Endothelial cell of umbilical vein (primary cell): ENCODE data around the gene CYP3A4. TPM values are rescaled to one million over a fixed set of nuclear protein-coding genes. Genes with fewer than 3 reads are reported as not detected.

Source experiments
- BruUV-seq: library from RNA; stranded (reverse); fragments of 400-500 nt; replicated peaks from 2 replicates; lab custom pipeline; 2021; lab: Mats Ljungman, UMichigan
- CTCF ChIA-PET: fragments of 300-600, 350-600 bp; sonication (Branson Sonifier 250); formaldehyde crosslinking; loops from one replicate; lab custom pipeline; 2021; ENCODE audit warnings: antibody characterized with exemption, inconsistent platforms; lab: Charles Lee
- POLR2A ChIA-PET: fragments of 300-600, 350-600 bp; sonication (Branson Sonifier 250); formaldehyde crosslinking; loops from one replicate; lab custom pipeline; 2021; ENCODE audit warnings: antibody characterized with exemption, inconsistent platforms; lab: Charles Lee
- DNase-seq: peaks from one replicate; pipeline ENCODE4 v3.0.0-alpha.2; 2011; ENCODE audit warnings: low read depth, low spot score
- FAIRE-seq: peaks from 2 replicates; lab custom pipeline; 2011; peaks lifted over from hg19 to GRCh38; lab: Jason Lieb, UNC
- H2AFZ ChIP-seq: 2 replicates; pipeline ENCODE4 v1.6.0; 2012; ENCODE audit warnings: low read depth, low read length, control low read depth, inconsistent platforms
- H3K27ac ChIP-seq: 2 replicates; pipeline ENCODE4 v1.5.1; 2011; ENCODE audit warnings: low read depth, mild to moderate bottlenecking, control low read depth, low read length, moderate library complexity; ENCODE audit not compliant: insufficient read depth
- H3K27me3 ChIP-seq, 2 experiments: 2 replicates each; pipeline versions ENCODE4 v1.6.0 to v1.6.1; 2011; ENCODE audit warnings: low read length in 2 of 2, mixed read lengths in 1 of 2; ENCODE audit not compliant: control insufficient read depth in 2 of 2, insufficient read depth in 2 of 2
- H3K36me3 ChIP-seq, 2 experiments: 2 replicates in 1 of 2; 3 replicates in 1 of 2; pipeline ENCODE4 v1.5.1; 2011; ENCODE audit warnings: low read length in 2 of 2, mild to moderate bottlenecking in 1 of 2, moderate library complexity in 1 of 2; ENCODE audit not compliant: control insufficient read depth in 2 of 2, insufficient read depth in 2 of 2; ENCODE audit errors: extremely low read depth in 1 of 2
- H3K4me1 ChIP-seq: 3 replicates; pipeline ENCODE4 v1.5.1; 2011; ENCODE audit warnings: mild to moderate bottlenecking, low read length; ENCODE audit not compliant: control insufficient read depth, insufficient read depth; ENCODE audit errors: extremely low read depth
- H3K4me2 ChIP-seq: 2 replicates; pipeline ENCODE4 v1.6.1; 2011; ENCODE audit warnings: low read length, control low read depth, mixed read lengths; ENCODE audit not compliant: insufficient read depth
- H3K4me3 ChIP-seq, 3 experiments: fragments of 200-600 bp in 1 of 3; sonication (generic), shearing (Covaris generic) in 1 of 3; replicated peaks in 1 of 3; 2 replicates each; pipeline ENCODE4 v1.5.1; 2011 to 2016; ENCODE audit warnings: control low read depth in 3 of 3, low read length in 3 of 3, mild to moderate bottlenecking in 2 of 3, inconsistent platforms in 1 of 3, low read depth in 1 of 3, moderate library complexity in 1 of 3; ENCODE audit not compliant: insufficient read depth in 1 of 3
- H3K79me2 ChIP-seq: 2 replicates; pipeline ENCODE4 v1.6.0; 2012; ENCODE audit warnings: low read length, inconsistent platforms; ENCODE audit not compliant: control insufficient read depth, insufficient read depth
- H3K9ac ChIP-seq: replicated peaks from 2 replicates; pipeline ENCODE3; 2011; ENCODE audit warnings: low read length, control low read depth; ENCODE audit not compliant: insufficient read depth; ENCODE audit errors: extremely low read depth
- H3K9me1 ChIP-seq: replicated peaks from 3 replicates; pipeline ENCODE4 v1.6.0; 2011; ENCODE audit warnings: mild to moderate bottlenecking, low read length; ENCODE audit not compliant: control insufficient read depth, insufficient read depth; ENCODE audit errors: extremely low read depth
- H3K9me3 ChIP-seq: replicated peaks from 2 replicates; pipeline ENCODE4 v1.5.1; 2012; ENCODE audit warnings: low read length, inconsistent platforms; ENCODE audit not compliant: control insufficient read depth, insufficient read depth
- H4K20me1 ChIP-seq: replicated peaks from 2 replicates; pipeline ENCODE3; 2011; ENCODE audit warnings: mild to moderate bottlenecking, low read length; ENCODE audit not compliant: control insufficient read depth, insufficient read depth; ENCODE audit errors: extremely low read depth
- CTCF ChIP-seq, 2 donors: IDR thresholded peaks; 1 replicate in 1 of 2; 2 replicates in 1 of 2; pipeline ENCODE4 v1.5.1; 2011; ENCODE audit warnings: low read length in 2 of 2, mild to moderate bottlenecking in 2 of 2, moderate library complexity in 2 of 2, control low read depth in 1 of 2, inconsistent platforms in 1 of 2, low read depth in 1 of 2; ENCODE audit not compliant: insufficient read depth in 1 of 2; ENCODE audit errors: extremely low read depth in 1 of 2
- EZH2 ChIP-seq: IDR thresholded peaks from 2 replicates; pipeline ENCODE4 v1.6.1; 2012; ENCODE audit warnings: borderline replicate concordance, low read depth, mild to moderate bottlenecking, moderate library complexity, low read length, inconsistent platforms; ENCODE audit not compliant: severe bottlenecking
- FOS ChIP-seq: IDR thresholded peaks from 2 replicates; pipeline ENCODE4 v1.6.1; 2011; ENCODE audit warnings: mild to moderate bottlenecking, low read length, moderate library complexity, borderline replicate concordance; ENCODE audit not compliant: insufficient read depth
- GATA2 ChIP-seq: IDR thresholded peaks from 2 replicates; pipeline ENCODE4 v1.7.0; 2011; ENCODE audit warnings: low read depth, mild to moderate bottlenecking, moderate library complexity, mixed read lengths, low read length; ENCODE audit not compliant: insufficient read length, insufficient read depth
- JUN ChIP-seq: IDR thresholded peaks from 2 replicates; pipeline ENCODE4 v1.6.1; 2011; ENCODE audit warnings: borderline replicate concordance, low read depth; ENCODE audit not compliant: insufficient read length, insufficient read depth
- MYC ChIP-seq: IDR thresholded peaks from one replicate; pipeline ENCODE4 v1.6.1; 2011; ENCODE audit warnings: mild to moderate bottlenecking, low read depth, low read length
- POLR2A ChIP-seq: IDR thresholded peaks from 2 replicates; pipeline ENCODE4 v1.6.1; 2012; ENCODE audit warnings: low read depth, mild to moderate bottlenecking, control low read depth, low read length
- POLR2AphosphoS5 ChIP-seq: IDR thresholded peaks from 2 replicates; pipeline ENCODE4 v1.6.1; 2012; ENCODE audit warnings: low read depth, mild to moderate bottlenecking, control low read depth, low read length, moderate library complexity; ENCODE audit not compliant: insufficient read depth
- dilution Hi-C: fragments of 300-500 bp; cut with MboI; formaldehyde crosslinking; loops from one replicate; pipeline ENCODE4 v1.15.0; 2019; ENCODE audit warnings: low sequenced_read_pairs; ENCODE audit not compliant: extremely low pct_ligation_motif_present
- intact Hi-C: fragments of 100-400 bp; cut with micrococcal nuclease; formaldehyde crosslinking; loops from one replicate; pipeline ENCODE4 v1.10.0; 2022
- polyA plus RNA-seq, 4 experiments: library from polyadenylated mRNA; depleted of rRNA in 3 of 4; stranded (reverse) in 3 of 4; unstranded in 1 of 4; fragments of >200 nt; gene quantifications; 2 replicates each; pipeline versions ENCODE4 v1.2.1 to v1.2.3, GENCODE V29; 2011 to 2012; ENCODE audit warnings: missing spikeins in 1 of 4
- total RNA-seq: library from RNA; stranded (reverse); gene quantifications from 2 replicates; pipeline ENCODE4 v1.2.3, GENCODE V29; 2021
- TF ChIP-seq, protein P1 (sequence below): IDR thresholded peaks from 2 replicates; pipeline ENCODE4 v1.6.1; 2011; ENCODE audit not compliant: insufficient read depth, insufficient read length

CYP3A4 gene
- total and polyA plus RNA-seq, 2 donors (not counting 3 experiments of a cell fraction or from before 2014, with no cell fraction given), result not detected

- DNase-seq, result no peak
- Histone ChIP-seq H3K27ac (no peak overlapping the region), H3K9ac (no peak overlapping the region), H3K27me3 (peaks cover 2 to 4% of the 10 kb centered on the region in 2 experiments), H3K4me1 (no peaks in the 10 kb centered on the region), H3K4me2 (no peak overlapping the region), H3K9me1 (no peaks in the 10 kb centered on the region), H3K79me2 (no peaks in the 10 kb centered on the region), H4K20me1 (no peaks in the 10 kb centered on the region), H3K9me3 (no peaks in the 10 kb centered on the region), H3K4me3 (no peak overlapping the region), H3K36me3 (no peaks in the 10 kb centered on the region), H2AFZ (no peak overlapping the region)
- no peak for TF ChIP-seq FOS
- TF ChIP-seq, protein P1, sequence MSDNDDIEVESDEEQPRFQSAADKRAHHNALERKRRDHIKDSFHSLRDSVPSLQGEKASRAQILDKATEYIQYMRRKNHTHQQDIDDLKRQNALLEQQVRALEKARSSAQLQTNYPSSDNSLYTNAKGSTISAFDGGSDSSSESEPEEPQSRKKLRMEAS, result no peak
- no peak for TF ChIP-seq EZH2
- no peak for TF ChIP-seq POLR2AphosphoS5
- TF ChIP-seq GATA2, result no peak
- TF ChIP-seq MYC, result no peak
- TF ChIP-seq JUN, result no peak
- no peak for TF ChIP-seq POLR2A
- TF ChIP-seq CTCF (IDR thresholded peaks at IDR 0.05; ENCODE audit: extremely low read depth in 1 of 2, insufficient read depth in 1 of 2, low read depth in 1 of 2, low read length in 2 of 2), result no peak
- dilution Hi-C loops, result no loop called here
- intact Hi-C loops, result no loop called here
- POLR2A ChIA-PET, result no interaction called here
- CTCF ChIA-PET, result no interaction called here
- FAIRE-seq, result no peak
- BruUV-seq, result no TSS peak
These were observed 5.6 kb upstream of the CYP3A4 start for GRCh38 chr7:99789441-99790070.
